Measurements from ENCODE around the gene ADAD2. TPM values are rescaled to one million over a fixed set of nuclear protein-coding genes. Genes with fewer than 3 reads are reported as not detected.
"Not testable (repeated sequence)": the region's sequence is repeated elsewhere in the genome, so short reads cannot be mapped to it uniquely, and the experiment has no call there.

Gene ADAD2
- total RNA-seq, 3 donors from 2014 or later: 0.14 to 0.41 (median 0.26) TPM

DNA sequence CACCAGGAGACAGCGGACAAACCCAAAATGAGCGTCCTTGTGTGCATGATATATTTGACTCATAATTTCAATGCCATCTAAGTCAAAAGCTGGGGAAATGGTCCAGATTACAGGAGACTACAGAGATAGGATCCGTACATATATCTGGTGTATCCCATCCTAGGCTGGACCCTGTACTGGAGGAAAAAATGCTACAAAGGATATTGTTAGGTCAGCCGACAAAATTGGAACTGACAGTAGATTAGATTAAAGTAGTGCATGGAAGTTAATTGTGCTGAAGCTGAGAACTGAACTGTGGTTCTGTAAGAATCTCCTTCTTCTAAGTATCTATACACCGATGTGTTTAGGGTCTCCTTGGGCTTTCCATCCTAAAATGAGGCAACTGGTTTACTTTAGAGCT lies 24.6 kb downstream of the ADAD2 start:
- TF ChIP-seq, protein P1, sequence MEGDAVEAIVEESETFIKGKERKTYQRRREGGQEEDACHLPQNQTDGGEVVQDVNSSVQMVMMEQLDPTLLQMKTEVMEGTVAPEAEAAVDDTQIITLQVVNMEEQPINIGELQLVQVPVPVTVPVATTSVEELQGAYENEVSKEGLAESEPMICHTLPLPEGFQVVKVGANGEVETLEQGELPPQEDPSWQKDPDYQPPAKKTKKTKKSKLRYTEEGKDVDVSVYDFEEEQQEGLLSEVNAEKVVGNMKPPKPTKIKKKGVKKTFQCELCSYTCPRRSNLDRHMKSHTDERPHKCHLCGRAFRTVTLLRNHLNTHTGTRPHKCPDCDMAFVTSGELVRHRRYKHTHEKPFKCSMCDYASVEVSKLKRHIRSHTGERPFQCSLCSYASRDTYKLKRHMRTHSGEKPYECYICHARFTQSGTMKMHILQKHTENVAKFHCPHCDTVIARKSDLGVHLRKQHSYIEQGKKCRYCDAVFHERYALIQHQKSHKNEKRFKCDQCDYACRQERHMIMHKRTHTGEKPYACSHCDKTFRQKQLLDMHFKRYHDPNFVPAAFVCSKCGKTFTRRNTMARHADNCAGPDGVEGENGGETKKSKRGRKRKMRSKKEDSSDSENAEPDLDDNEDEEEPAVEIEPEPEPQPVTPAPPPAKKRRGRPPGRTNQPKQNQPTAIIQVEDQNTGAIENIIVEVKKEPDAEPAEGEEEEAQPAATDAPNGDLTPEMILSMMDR (IDR thresholded peaks at IDR 0.05): no peak
- no peak for DNase-seq
- no peak overlapping the region for H3K4me3 ChIP-seq
- H3K4me1 ChIP-seq (ENCODE audit: low read depth): no peaks in the 10 kb centered on the region
- ATAC-seq: no peak
- H3K9me3 ChIP-seq: no peaks in the 10 kb centered on the region
- H3K36me3 ChIP-seq (ENCODE audit: low read depth): no peaks in the 10 kb centered on the region
- intact Hi-C loops (cut with DNase I, micrococcal nuclease): no loop called here

DNA sequence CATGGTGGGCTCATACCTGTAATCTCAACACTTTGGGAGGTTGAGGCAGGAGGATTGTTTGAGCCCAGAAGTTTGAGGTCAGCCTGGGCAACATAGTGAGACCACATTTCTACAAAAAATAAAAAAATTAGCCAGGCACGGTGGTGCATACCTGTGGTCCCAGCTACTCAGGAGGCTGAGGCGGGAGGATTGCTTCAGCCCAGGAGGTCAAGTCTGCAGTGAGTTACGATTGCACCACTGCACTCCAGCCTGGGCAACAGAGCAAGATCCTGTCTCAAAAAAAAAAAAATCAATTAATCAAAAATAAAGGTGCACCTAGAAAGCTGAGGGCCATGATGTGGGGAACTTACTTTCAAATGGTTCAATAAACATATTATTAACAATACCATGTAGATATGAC lies 25.2 kb downstream of the ADAD2 start:
- H3K4me3 ChIP-seq; H3K4me1 ChIP-seq (ENCODE audit: low read depth); DNase-seq; H3K9me3 ChIP-seq; H3K36me3 ChIP-seq (ENCODE audit: low read depth); intact Hi-C loops (cut with DNase I, micrococcal nuclease); ATAC-seq: not testable (repeated sequence)

DNA sequence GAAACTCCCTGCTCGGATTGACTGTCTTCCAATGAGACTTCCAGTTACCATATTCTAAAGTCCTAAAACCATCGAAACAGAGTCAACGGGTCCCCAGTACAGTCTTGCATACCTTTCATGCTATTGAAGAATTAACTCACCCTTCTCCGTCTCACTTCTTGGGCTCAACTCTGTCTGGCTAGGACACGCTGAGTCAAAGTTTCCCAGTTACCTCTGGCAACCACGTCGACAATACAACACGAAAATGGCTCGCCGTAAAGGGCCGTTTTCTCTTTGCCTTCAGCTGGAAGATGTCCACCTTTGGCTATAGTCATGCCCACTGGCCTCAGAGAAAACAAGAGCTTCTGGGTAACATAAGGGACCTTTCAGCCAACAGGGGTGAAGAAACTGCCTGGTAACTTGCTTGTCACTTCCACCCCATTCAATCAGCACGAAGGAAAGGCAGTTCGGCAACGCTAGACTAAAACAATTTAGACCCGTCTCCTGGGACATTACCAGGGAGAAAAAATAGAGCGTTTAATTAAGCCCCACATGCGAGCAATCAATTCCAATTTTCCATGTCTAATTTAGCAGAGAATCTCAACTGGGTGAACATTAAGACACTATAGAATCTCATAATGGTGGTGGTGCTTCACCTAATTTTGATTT lies 27.3 kb downstream of the ADAD2 start:
- Histone ChIP-seq H3K9me3 (no peaks in the 10 kb centered on the region), H3K36me3 (ENCODE audit: low read depth) (no peaks in the 10 kb centered on the region), H3K4me3 (no peak overlapping the region), H3K4me1 (ENCODE audit: low read depth) (no peaks in the 10 kb centered on the region)
- TF ChIP-seq, protein P1 (IDR thresholded peaks at IDR 0.05): no peak
- intact Hi-C loops (cut with DNase I, micrococcal nuclease): no loop called here
- ATAC-seq (no peak), DNase-seq (no peak)

DNA sequence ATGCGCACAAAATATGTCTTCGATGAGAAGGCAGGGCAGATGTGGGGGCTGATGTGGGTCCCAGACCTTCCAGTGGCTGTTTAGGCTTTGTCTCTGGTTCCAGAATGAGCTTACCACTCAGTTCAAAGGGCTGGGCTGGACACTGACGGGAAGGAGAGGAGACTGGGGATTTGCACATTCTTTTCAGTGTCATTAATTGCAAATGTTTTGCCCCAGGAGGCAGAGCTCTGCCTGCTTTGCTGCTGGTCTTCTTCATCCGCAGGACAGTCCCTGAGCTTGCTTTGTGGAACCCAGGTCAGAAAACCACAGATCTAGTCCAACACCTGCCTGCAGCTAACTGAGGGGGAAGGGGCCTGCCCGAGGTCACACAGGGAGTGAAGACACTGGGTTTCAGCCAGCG lies 28.0 kb downstream of the ADAD2 start:
- H3K4me3 ChIP-seq: no peak overlapping the region
- ATAC-seq: no peak
- H3K4me1 ChIP-seq (ENCODE audit: low read depth): no peaks in the 10 kb centered on the region
- intact Hi-C loops (cut with DNase I, micrococcal nuclease): no loop called here
- H3K9me3 ChIP-seq: no peaks in the 10 kb centered on the region
- TF ChIP-seq, protein P1 (IDR thresholded peaks at IDR 0.05): no peak
- DNase-seq: no peak
- H3K36me3 ChIP-seq (ENCODE audit: low read depth): no peaks in the 10 kb centered on the region

DNA sequence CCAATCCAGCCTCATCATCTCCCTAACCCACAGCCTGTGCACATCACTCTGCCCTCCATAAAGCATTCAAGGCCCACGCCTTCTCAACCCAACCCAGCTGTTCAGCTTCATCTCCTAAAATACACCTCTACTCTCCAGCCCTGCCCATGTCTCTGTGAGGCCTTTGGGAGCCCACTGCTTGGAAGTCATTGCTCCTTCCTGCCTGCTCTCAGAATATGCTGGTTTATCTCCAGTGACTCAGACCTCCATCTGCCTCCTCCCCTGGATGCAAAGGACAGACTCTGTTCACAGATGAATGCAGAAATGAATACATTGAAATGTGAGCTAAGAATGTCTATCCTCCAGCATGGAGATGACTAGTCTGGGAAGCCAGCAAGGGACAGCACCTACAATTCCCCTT lies 29.9 kb downstream of the ADAD2 start:
- no peak for ATAC-seq
- Histone ChIP-seq H3K36me3 (ENCODE audit: low read depth) (no peaks in the 10 kb centered on the region), H3K4me1 (ENCODE audit: low read depth) (no peaks in the 10 kb centered on the region), H3K9me3 (no peaks in the 10 kb centered on the region), H3K4me3 (no peak overlapping the region)
- no peak for DNase-seq
- intact Hi-C loops (cut with DNase I, micrococcal nuclease): no loop called here
- TF ChIP-seq, protein P1 (IDR thresholded peaks at IDR 0.05): no peak

DNA sequence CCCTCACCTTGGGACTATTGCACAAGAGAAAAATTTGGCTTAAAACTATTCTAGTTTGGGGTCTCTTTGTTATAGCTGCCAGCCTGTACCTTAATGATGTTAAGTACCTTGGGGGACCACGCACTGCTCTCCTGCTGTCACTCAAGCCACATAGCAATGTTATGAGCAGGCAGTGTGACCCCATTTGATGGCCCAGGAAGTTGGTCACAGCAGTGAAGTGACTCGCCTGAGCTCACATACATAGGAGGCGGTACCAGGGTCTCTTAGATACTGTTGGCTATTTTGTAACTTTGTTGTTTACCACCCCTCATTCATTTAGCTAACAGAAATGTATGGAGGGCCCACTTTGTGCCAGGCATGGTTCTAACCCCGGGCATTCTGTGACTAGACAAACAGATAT lies 32.5 kb downstream of the ADAD2 start:
- Histone ChIP-seq H3K4me3 (no peak overlapping the region), H3K9me3 (no peaks in the 10 kb centered on the region), H3K36me3 (ENCODE audit: low read depth) (no peaks in the 10 kb centered on the region), H3K4me1 (ENCODE audit: low read depth) (no peaks in the 10 kb centered on the region)
- intact Hi-C loops (cut with DNase I, micrococcal nuclease): no loop called here
- ATAC-seq (no peak), DNase-seq (no peak)
- TF ChIP-seq, protein P1 (IDR thresholded peaks at IDR 0.05): no peak

Measured in mucosa of descending colon (tissue), 3 donors.